NCI-H748 treated with DMSO at 0.1 percent for 48 hours (cell line): Measurements from ENCODE around the gene KCNE4.
A peak's percentile ranks its signal among the peaks of the same experiment; 100 is the strongest.

Source experiments
- DNase-seq: peaks from one replicate; lab custom pipeline; 2025; lab: John Stamatoyannopoulos, UW

Gene KCNE4

GRCh38 chr2:223087466-223087865, 35.5 kb downstream of the KCNE4 start:
- no peak for DNase-seq

GRCh38 chr2:223088866-223089265, 36.9 kb downstream of the KCNE4 start:
- DNase-seq, result no peak

- no peak for DNase-seq
Observed at GRCh38 chr2:223090039-223090438, 38.0 kb downstream of the KCNE4 start.

- peak; percentile 16 for DNase-seq
Observed at GRCh38 chr2:223090540-223091235, 38.7 kb downstream of the KCNE4 start.

GRCh38 chr2:223092667-223093066, 40.7 kb downstream of the KCNE4 start:
- no peak for DNase-seq

- DNase-seq, result no peak
Observed at GRCh38 chr2:223093436-223094241, 41.6 kb downstream of the KCNE4 start.

GRCh38 chr2:223095207-223095606, 43.2 kb downstream of the KCNE4 start:
- no peak for DNase-seq

GRCh38 chr2:223096235-223096970, 44.4 kb downstream of the KCNE4 start:
- DNase-seq, result no peak

GRCh38 chr2:223097888-223098383, 45.9 kb downstream of the KCNE4 start:
- DNase-seq, result no peak

GRCh38 chr2:223099561-223099960, 47.6 kb downstream of the KCNE4 start:
- no peak for DNase-seq

GRCh38 chr2:223100061-223100511, 48.1 kb downstream of the KCNE4 start:
- no peak for DNase-seq

- DNase-seq, result no peak
Observed at GRCh38 chr2:223101340-223102039, 49.5 kb downstream of the KCNE4 start.

GRCh38 chr2:223102040-223102400, 50.0 kb downstream of the KCNE4 start:
- DNase-seq, result no peak

- no peak for DNase-seq
Observed at GRCh38 chr2:223102450-223102849, 50.5 kb downstream of the KCNE4 start.

GRCh38 chr2:223104336-223105132, 52.5 kb downstream of the KCNE4 start:
- no peak for DNase-seq
